ENCODE data around the gene CENPN.

The CENPN gene

DNA sequence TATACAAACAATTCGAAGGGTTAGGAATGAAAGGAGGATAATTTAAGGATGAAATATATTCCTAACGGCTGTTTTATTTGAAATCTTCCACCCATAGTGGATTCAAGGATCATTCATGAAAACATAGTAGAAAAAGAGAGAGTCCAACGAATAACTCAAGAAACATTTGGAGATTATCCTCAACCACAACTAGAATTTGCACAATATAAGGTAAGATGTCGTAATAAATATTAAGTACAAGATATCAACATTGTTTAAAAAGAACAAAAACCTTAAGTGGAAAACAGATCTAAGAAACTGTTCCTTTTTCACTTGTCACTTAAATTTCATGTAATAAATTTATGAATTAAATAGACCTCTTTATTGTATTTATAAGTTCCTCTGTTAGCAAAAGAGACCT, 19.4 kb downstream of the CENPN start:
- no peak overlapping the region for H3K4me3 ChIP-seq (ENCODE audit: insufficient read depth, low read depth, low read length)
- peaks cover 21% of the 10 kb centered on the region for H3K36me3 ChIP-seq (ENCODE audit: control insufficient read depth, insufficient read depth, low read length)
- WGBS, 2 experiments: 95% methylated on average over 3 of the region's 4 CpGs; no CpG with 5 or more reads in 1 of the 2 experiments
- H3K4me1 ChIP-seq (ENCODE audit: control insufficient read depth, insufficient read depth, low read length): no peaks in the 10 kb centered on the region
- no peaks in the 10 kb centered on the region for H3K9me3 ChIP-seq (ENCODE audit: control insufficient read depth, low read length)
- no peak overlapping the region for H3K27ac ChIP-seq (ENCODE audit: insufficient read depth, low read depth, low read length, poor library complexity, severe bottlenecking)
- no peaks in the 10 kb centered on the region for H3K27me3 ChIP-seq (ENCODE audit: control insufficient read depth, insufficient read depth, low read length, poor library complexity, severe bottlenecking)

GRCh38 chr16:81029930-81030604, 23.1 kb downstream of the CENPN start:
- Histone ChIP-seq H3K4me1 (ENCODE audit: control insufficient read depth, insufficient read depth, low read length) (no peaks in the 10 kb centered on the region), H3K36me3 (ENCODE audit: control insufficient read depth, insufficient read depth, low read length) (peaks cover 10% of the 10 kb centered on the region)
- 91 to 94% methylated on average over 11 of the region's 11 CpGs for WGBS, 2 experiments

GRCh38 chr16:81035398-81035974, 28.5 kb downstream of the CENPN start, which contains the start of gene ATMIN:
ATMIN (plus strand) TSS chr16:81035842; CDS start chr16:81035871, 29 bp downstream.
- H3K27ac ChIP-seq (ENCODE audit: insufficient read depth, low read depth, low read length, poor library complexity, severe bottlenecking): no peak within 1 kb of the TSS
- no peaks in the 10 kb centered on the region for H3K9me3 ChIP-seq (ENCODE audit: control insufficient read depth, low read length)
- H3K4me3 ChIP-seq (ENCODE audit: insufficient read depth, low read depth, low read length): peak within 1 kb of the TSS; percentile 72
- H3K4me1 ChIP-seq (ENCODE audit: control insufficient read depth, insufficient read depth, low read length): peaks cover 16% of the 10 kb centered on the region
- 8% methylated on average over 54 of the region's 54 CpGs for WGBS, 2 experiments
- no peaks in the 10 kb centered on the region for H3K36me3 ChIP-seq (ENCODE audit: control insufficient read depth, insufficient read depth, low read length)
- H3K27me3 ChIP-seq (ENCODE audit: control insufficient read depth, insufficient read depth, low read length, poor library complexity, severe bottlenecking): no peaks in the 10 kb centered on the region

More at GRCh38 chr16:81029930-81030604, 23.1 kb downstream of the CENPN start:
- Histone ChIP-seq H3K27ac (ENCODE audit: insufficient read depth, low read depth, low read length, poor library complexity, severe bottlenecking) (no peak overlapping the region), H3K27me3 (ENCODE audit: control insufficient read depth, insufficient read depth, low read length, poor library complexity, severe bottlenecking) (no peaks in the 10 kb centered on the region), H3K9me3 (ENCODE audit: control insufficient read depth, low read length) (no peaks in the 10 kb centered on the region), H3K4me3 (ENCODE audit: insufficient read depth, low read depth, low read length) (no peak overlapping the region)

GRCh38 chr16:81035975-81036750, 29.1 kb downstream of the CENPN start:
- H3K27me3 ChIP-seq (ENCODE audit: control insufficient read depth, insufficient read depth, low read length, poor library complexity, severe bottlenecking): no peaks in the 10 kb centered on the region
- no peaks in the 10 kb centered on the region for H3K36me3 ChIP-seq (ENCODE audit: control insufficient read depth, insufficient read depth, low read length)
- H3K4me1 ChIP-seq (ENCODE audit: control insufficient read depth, insufficient read depth, low read length): peaks cover 17% of the 10 kb centered on the region
- H3K9me3 ChIP-seq (ENCODE audit: control insufficient read depth, low read length): no peaks in the 10 kb centered on the region
- no peak overlapping the region for H3K27ac ChIP-seq (ENCODE audit: insufficient read depth, low read depth, low read length, poor library complexity, severe bottlenecking)
- peak overlapping the region; percentile 72 for H3K4me3 ChIP-seq (ENCODE audit: insufficient read depth, low read depth, low read length)
- WGBS, 2 experiments: 1% methylated on average over 80 of the region's 80 CpGs

DNA sequence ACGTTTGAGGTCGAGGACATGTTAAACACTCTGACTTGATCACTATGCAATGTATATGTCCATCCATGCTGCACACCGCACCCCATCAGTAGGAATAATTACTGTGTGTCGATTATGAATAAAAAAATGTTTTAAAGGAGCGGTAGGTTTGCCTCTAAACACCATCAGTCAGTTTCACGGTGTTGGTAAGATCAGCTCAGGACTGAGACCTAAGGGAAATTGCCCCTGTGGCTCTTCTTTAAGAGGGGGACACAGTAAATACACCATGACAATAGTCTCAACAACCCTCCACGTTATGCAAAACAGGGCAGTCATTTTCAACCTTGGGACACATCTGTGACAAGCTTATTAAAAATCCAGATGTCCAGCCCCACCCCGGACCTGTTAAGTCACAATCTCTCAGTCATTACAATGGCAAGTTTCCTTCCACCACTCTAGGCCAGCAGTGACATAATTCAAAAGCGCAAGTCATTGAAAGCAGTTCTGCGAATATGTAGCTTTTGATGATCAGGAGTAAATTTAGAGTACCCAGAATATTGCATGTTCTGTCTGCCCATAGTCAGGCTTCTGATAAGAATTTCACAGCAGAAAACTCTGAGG, 29.8 kb downstream of the CENPN start:
- H3K4me3 ChIP-seq (ENCODE audit: insufficient read depth, low read depth, low read length): peak overlapping the region; percentile 72
- peaks cover 22% of the 10 kb centered on the region for H3K4me1 ChIP-seq (ENCODE audit: control insufficient read depth, insufficient read depth, low read length)
- 38 to 40% methylated on average over 10 of the region's 10 CpGs for WGBS, 2 experiments
- no peaks in the 10 kb centered on the region for H3K27me3 ChIP-seq (ENCODE audit: control insufficient read depth, insufficient read depth, low read length, poor library complexity, severe bottlenecking)
- no peaks in the 10 kb centered on the region for H3K9me3 ChIP-seq (ENCODE audit: control insufficient read depth, low read length)
- peaks cover 5% of the 10 kb centered on the region for H3K36me3 ChIP-seq (ENCODE audit: control insufficient read depth, insufficient read depth, low read length)
- no peak overlapping the region for H3K27ac ChIP-seq (ENCODE audit: insufficient read depth, low read depth, low read length, poor library complexity, severe bottlenecking)

GRCh38 chr16:81040131-81040530, 33.1 kb downstream of the CENPN start:
- Histone ChIP-seq H3K9me3 (ENCODE audit: control insufficient read depth, low read length) (no peaks in the 10 kb centered on the region), H3K4me1 (ENCODE audit: control insufficient read depth, insufficient read depth, low read length) (peaks cover 22% of the 10 kb centered on the region), H3K27ac (ENCODE audit: insufficient read depth, low read depth, low read length, poor library complexity, severe bottlenecking) (peak overlapping the region; percentile 18), H3K4me3 (ENCODE audit: insufficient read depth, low read depth, low read length) (no peak overlapping the region), H3K36me3 (ENCODE audit: control insufficient read depth, insufficient read depth, low read length) (peaks cover 36% of the 10 kb centered on the region), H3K27me3 (ENCODE audit: control insufficient read depth, insufficient read depth, low read length, poor library complexity, severe bottlenecking) (no peaks in the 10 kb centered on the region)
- 95 to 100% methylated on average over 2 of the region's 2 CpGs for WGBS, 2 experiments

DNA sequence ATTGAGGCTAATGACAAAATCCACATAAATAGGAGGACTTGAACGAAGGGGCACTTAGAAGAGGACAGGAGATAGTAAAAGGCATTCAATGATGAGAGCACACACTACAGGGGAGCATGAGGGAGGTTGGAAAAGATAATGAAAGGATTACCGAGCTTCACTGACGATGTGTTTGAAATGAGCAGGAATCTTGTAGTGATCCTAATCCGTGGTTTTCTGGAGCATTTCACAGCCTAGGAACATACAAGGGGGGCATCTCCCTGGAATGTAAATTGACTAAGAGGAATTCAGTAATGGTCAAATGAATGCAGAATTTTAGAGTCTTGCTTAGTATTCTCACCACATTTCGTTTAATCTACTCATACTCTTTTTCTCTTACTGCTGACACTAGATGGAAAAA, 33.8 kb downstream of the CENPN start:
- H3K4me1 ChIP-seq (ENCODE audit: control insufficient read depth, insufficient read depth, low read length): peaks cover 22% of the 10 kb centered on the region

GRCh38 chr16:81041696-81042095, 34.7 kb downstream of the CENPN start:
- no peak overlapping the region for H3K27ac ChIP-seq (ENCODE audit: insufficient read depth, low read depth, low read length, poor library complexity, severe bottlenecking)

More for the DNA sequence above, 33.8 kb downstream of the CENPN start:
- no peaks in the 10 kb centered on the region for H3K27me3 ChIP-seq (ENCODE audit: control insufficient read depth, insufficient read depth, low read length, poor library complexity, severe bottlenecking)
- WGBS, 2 experiments: 62 to 66% methylated on average over 4 to 5 of the region's 5 CpGs
- no peaks in the 10 kb centered on the region for H3K9me3 ChIP-seq (ENCODE audit: control insufficient read depth, low read length)
- H3K4me3 ChIP-seq (ENCODE audit: insufficient read depth, low read depth, low read length): no peak overlapping the region
- H3K36me3 ChIP-seq (ENCODE audit: control insufficient read depth, insufficient read depth, low read length): peaks cover 43% of the 10 kb centered on the region
- peak overlapping the region; percentile 18 for H3K27ac ChIP-seq (ENCODE audit: insufficient read depth, low read depth, low read length, poor library complexity, severe bottlenecking)

DNA sequence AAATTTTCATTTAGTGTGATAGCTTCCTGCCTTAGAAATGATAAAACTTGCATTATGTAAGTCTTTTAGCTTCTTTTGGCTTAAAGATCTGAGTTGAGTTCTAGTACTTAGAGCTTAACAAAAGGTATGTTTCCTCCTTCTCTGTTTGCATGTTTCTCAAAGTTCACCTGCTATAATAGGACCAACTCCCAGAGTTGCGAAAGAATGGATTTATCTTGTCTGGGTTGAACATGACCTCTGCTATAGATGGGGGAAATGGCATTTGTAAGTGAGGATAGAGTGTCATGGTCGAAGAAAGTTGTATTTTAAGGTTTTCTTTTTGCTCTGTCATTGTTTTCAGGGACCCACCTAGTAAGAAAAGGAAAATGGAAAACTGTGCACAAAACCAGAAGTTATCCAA, 35.8 kb downstream of the CENPN start:
- H3K4me1 ChIP-seq (ENCODE audit: control insufficient read depth, insufficient read depth, low read length): peaks cover 18% of the 10 kb centered on the region
- H3K9me3 ChIP-seq (ENCODE audit: control insufficient read depth, low read length): no peaks in the 10 kb centered on the region
- 98 to 100% methylated on average over 2 of the region's 2 CpGs for WGBS, 2 experiments
- H3K36me3 ChIP-seq (ENCODE audit: control insufficient read depth, insufficient read depth, low read length): peaks cover 44% of the 10 kb centered on the region
- no peak overlapping the region for H3K27ac ChIP-seq (ENCODE audit: insufficient read depth, low read depth, low read length, poor library complexity, severe bottlenecking)
- no peak overlapping the region for H3K4me3 ChIP-seq (ENCODE audit: insufficient read depth, low read depth, low read length)
- H3K27me3 ChIP-seq (ENCODE audit: control insufficient read depth, insufficient read depth, low read length, poor library complexity, severe bottlenecking): no peaks in the 10 kb centered on the region

More at GRCh38 chr16:81041696-81042095, 34.7 kb downstream of the CENPN start:
- Histone ChIP-seq H3K4me3 (ENCODE audit: insufficient read depth, low read depth, low read length) (no peak overlapping the region), H3K27me3 (ENCODE audit: control insufficient read depth, insufficient read depth, low read length, poor library complexity, severe bottlenecking) (no peaks in the 10 kb centered on the region), H3K36me3 (ENCODE audit: control insufficient read depth, insufficient read depth, low read length) (peaks cover 44% of the 10 kb centered on the region), H3K4me1 (ENCODE audit: control insufficient read depth, insufficient read depth, low read length) (peaks cover 22% of the 10 kb centered on the region), H3K9me3 (ENCODE audit: control insufficient read depth, low read length) (no peaks in the 10 kb centered on the region)
- 90 to 91% methylated on average over 4 of the region's 4 CpGs for WGBS, 2 experiments

- H3K4me1 ChIP-seq (ENCODE audit: control insufficient read depth, insufficient read depth, low read length): no peaks in the 10 kb centered on the region
- H3K27ac ChIP-seq (ENCODE audit: insufficient read depth, low read depth, low read length, poor library complexity, severe bottlenecking): no peak overlapping the region
- no peak overlapping the region for H3K4me3 ChIP-seq (ENCODE audit: insufficient read depth, low read depth, low read length)
- no peaks in the 10 kb centered on the region for H3K27me3 ChIP-seq (ENCODE audit: control insufficient read depth, insufficient read depth, low read length, poor library complexity, severe bottlenecking)
- no peaks in the 10 kb centered on the region for H3K36me3 ChIP-seq (ENCODE audit: control insufficient read depth, insufficient read depth, low read length)
- no peaks in the 10 kb centered on the region for H3K9me3 ChIP-seq (ENCODE audit: control insufficient read depth, low read length)
- WGBS, 2 experiments: 91 to 94% methylated on average over 10 of the region's 11 CpGs
Observed at GRCh38 chr16:81053761-81054160, 46.7 kb downstream of the CENPN start.

All from ectodermal cell (in vitro differentiated cells).